Activated naive CD8-positive, alpha-beta T cell treated with anti-CD3 and anti-CD28 coated beads, Interleukin-2, amount 50 U/mL, for 24 hours (primary cell): ENCODE measurements around the gene LPCAT4.

ENCODE experiments used
- ATAC-seq: fragments of 150-1000 bp; cut with Tn5 transposase; one replicate; pipeline ENCODE4 v1.10.0; 2021
- DNase-seq: peaks from one replicate; pipeline ENCODE4 v3.0.0; 2021
- H3K27ac Mint-ChIP-seq: one replicate; pipeline ENCODE4 v1.8.0; 2021; ENCODE audit warnings: mild to moderate bottlenecking, mixed read lengths
- H3K27me3 Mint-ChIP-seq: one replicate; pipeline ENCODE4 v1.8.0; 2021; ENCODE audit warnings: mixed read lengths
- H3K36me3 Mint-ChIP-seq: one replicate; pipeline ENCODE4 v1.8.0; 2021; ENCODE audit warnings: low read depth, mixed read lengths
- H3K4me1 Mint-ChIP-seq: one replicate; pipeline ENCODE4 v1.8.0; 2021; ENCODE audit warnings: mixed read lengths
- H3K4me3 Mint-ChIP-seq: one replicate; pipeline ENCODE4 v1.8.0; 2021; ENCODE audit warnings: mild to moderate bottlenecking, moderate library complexity, mixed read lengths
- H3K9me3 Mint-ChIP-seq: one replicate; pipeline ENCODE4 v1.8.0; 2021; ENCODE audit warnings: mixed read lengths

Gene LPCAT4

DNA sequence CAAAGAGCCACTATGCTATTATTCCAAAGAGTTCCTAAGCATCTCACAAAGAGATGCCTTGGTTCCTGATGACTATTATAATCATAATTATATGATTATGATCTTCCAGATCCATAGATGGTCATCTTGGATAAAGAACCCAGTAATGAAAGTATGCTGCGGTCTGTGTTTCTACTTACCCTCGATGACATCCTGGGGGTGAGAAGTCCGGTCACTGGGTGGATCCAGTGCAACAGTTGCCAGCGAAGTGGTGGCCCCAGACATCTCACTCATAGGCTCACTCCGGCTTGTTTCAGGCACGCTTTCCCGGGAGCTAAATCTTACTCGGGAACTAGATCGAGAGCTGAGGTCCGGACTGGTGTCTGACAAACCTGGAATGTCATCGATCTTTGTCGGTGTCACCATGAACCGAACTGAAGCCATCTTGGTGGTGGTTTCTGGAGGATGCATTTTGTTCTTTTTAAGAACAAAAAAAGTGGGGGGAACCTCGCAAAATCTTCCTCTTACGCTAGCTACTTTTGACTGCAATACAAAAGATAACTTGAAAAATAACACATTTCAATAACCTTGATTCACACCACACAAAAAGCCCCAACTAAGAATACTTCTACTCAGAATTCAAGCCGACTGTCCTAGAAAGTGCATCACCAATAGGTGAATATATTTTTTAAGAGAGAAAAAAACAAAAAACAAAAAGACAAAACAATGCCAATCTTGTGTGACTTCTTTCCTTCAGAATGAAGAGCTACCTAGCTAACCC lies 30.6 kb downstream of the LPCAT4 start:
- no peaks in the 10 kb centered on the region for H3K9me3 Mint-ChIP-seq
- peak overlapping the region; percentile 93 for H3K27ac Mint-ChIP-seq
- peaks cover 83% of the 10 kb centered on the region for H3K4me1 Mint-ChIP-seq
- H3K27me3 Mint-ChIP-seq = no peaks in the 10 kb centered on the region
- no peak for ATAC-seq
- H3K36me3 Mint-ChIP-seq = peaks cover 19% of the 10 kb centered on the region
- no peak for DNase-seq
- H3K4me3 Mint-ChIP-seq = peak overlapping the region; percentile 88

DNA sequence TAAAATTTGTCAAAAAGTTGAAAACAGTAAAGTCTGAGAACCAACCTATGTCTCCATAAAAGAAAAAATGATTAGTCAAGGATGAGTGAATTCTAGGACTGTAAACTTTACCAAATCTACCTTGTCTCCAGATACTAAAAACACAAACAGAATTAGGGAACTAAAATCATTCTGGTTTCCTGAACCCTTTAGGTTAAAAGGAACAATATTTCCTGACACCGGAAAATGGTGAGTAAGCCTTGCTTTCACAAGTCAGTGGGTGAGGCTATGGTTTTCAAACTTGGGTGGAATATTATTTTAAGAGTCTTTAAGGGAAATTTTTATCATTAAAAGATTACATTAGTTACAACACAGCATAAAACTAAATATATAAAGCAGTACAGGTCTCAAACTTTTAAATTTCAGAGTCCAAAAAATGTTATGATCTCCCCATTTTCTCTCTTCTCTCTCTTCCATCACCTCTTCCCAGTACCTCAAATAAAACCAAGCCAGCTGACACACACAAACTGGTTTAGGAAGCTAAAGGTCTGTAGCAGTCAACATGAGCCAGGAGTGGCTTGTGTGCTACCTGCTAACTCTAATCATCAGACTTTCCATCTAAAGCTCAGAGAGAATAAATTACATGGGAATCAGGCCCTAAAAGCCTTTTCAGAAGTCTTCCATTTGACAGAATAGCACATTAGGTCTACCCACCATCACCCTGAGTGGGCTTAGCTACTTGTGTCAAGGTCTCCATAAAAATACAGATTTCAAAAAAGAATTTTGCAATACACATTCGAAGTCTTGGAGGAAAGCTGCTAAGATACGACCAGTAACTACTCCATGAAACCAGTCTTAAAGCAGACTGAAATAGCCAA lies 31.6 kb downstream of the LPCAT4 start:
- H3K4me1 Mint-ChIP-seq = peaks cover 82% of the 10 kb centered on the region
- H3K27ac Mint-ChIP-seq = peak overlapping the region; percentile 93
- H3K36me3 Mint-ChIP-seq = peaks cover 10% of the 10 kb centered on the region
- no peaks in the 10 kb centered on the region for H3K9me3 Mint-ChIP-seq
- DNase-seq (no peak), ATAC-seq (peak; percentile 9)
- peak overlapping the region; percentile 88 for H3K4me3 Mint-ChIP-seq
- H3K27me3 Mint-ChIP-seq = no peaks in the 10 kb centered on the region

DNA sequence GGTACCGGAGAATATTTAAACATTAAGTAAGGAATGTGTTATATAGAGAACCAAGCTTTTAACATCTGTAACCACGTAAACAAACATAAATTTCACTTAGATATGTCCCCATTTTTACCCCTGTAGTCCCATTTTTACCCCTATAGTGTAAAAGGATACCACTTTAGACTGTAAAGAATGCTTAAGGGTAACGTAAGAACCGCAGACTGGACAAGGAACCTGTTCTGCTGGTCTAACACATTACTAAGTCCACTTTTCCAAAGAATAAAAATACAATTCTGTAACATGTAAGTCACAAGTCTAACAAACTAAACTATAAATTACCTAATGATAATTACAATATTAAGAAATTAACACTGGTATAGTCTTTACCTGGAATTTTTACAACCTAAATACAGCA lies 32.3 kb downstream of the LPCAT4 start:
- Mint-ChIP-seq H3K9me3 (no peaks in the 10 kb centered on the region), H3K4me3 (peak overlapping the region; percentile 88), H3K27ac (peak overlapping the region; percentile 93), H3K36me3 (peaks cover 3% of the 10 kb centered on the region), H3K4me1 (peaks cover 80% of the 10 kb centered on the region), H3K27me3 (no peaks in the 10 kb centered on the region)
- no peak for DNase-seq
- ATAC-seq = no peak

DNA sequence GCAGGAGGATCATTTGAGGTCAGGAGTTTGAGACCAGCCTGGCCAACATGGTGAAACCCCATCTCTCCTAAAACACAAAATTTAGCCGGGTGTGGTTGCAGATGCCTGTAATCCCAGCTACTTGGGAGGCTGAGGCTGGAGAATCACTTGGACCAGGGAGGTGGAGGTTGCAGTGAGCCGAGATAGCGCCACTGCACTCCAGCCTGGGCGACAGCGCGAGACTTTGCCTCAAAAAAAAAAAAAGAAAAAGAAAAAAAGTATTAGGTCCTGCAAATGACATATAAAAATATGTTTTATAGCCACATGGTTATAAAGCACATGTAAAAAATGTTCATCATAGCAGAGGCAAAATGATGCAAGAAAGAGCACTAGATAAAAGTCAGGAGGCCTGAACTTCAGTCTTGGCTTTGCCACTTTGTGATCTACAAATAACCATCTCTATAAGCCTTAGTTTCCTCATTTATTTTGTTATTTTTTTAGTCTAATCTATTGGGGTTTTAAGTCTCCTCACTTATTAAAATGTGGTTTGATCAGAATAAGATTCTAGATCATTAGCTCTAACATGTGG lies 34.4 kb downstream of the LPCAT4 start:
- H3K27ac Mint-ChIP-seq = peak overlapping the region; percentile 82
- H3K4me3 Mint-ChIP-seq = peak overlapping the region; percentile 26
- DNase-seq (no peak), ATAC-seq (no peak)
- H3K9me3 Mint-ChIP-seq = no peaks in the 10 kb centered on the region
- H3K27me3 Mint-ChIP-seq = no peaks in the 10 kb centered on the region
- peaks cover 92% of the 10 kb centered on the region for H3K4me1 Mint-ChIP-seq
- no peaks in the 10 kb centered on the region for H3K36me3 Mint-ChIP-seq

DNA sequence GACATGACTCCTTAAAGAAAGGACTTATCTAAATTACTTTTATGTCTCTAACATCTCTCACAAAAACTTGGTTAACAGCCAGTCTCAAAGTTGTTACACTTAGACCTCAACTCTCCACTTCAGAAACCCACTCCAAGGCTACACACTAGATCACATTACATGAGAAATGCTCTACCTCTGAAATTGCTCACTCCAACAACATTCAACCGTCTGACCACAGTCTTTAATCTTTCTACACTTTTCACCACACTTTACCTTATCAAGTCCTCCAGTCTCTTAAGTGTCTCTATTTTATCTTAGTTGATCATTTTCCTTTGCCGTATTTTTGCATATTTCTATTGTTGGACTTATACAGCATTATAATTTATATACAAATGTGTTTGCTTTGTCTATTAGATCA lies 35.2 kb downstream of the LPCAT4 start:
- no peaks in the 10 kb centered on the region for H3K27me3 Mint-ChIP-seq
- no peaks in the 10 kb centered on the region for H3K36me3 Mint-ChIP-seq
- H3K27ac Mint-ChIP-seq = peak overlapping the region; percentile 82
- DNase-seq (no peak), ATAC-seq (peak; percentile 75)
- peak overlapping the region; percentile 26 for H3K4me3 Mint-ChIP-seq
- H3K4me1 Mint-ChIP-seq = peaks cover 95% of the 10 kb centered on the region
- no peaks in the 10 kb centered on the region for H3K9me3 Mint-ChIP-seq

DNA sequence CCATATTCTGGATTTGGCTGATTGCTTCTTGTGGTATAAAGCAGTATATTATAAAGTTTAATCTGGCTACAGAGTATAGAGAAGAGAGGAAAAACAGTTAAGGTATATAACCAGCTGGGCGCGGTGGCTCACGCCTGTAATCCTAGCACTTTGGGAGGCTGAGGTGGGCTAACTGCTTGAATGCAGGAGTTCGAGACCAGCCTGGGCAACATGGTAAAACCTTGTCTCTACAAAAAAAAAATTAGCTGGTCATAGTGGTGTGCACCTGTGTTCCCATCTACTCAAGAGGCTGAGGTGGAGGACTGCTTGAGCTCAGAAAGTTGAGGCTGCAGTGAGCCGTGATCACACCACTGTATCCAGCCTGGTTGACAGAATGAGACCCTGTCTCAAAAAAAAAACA lies 36.7 kb downstream of the LPCAT4 start:
- Mint-ChIP-seq H3K27ac (peak overlapping the region; percentile 55), H3K27me3 (no peaks in the 10 kb centered on the region), H3K4me3 (no peak overlapping the region), H3K36me3 (no peaks in the 10 kb centered on the region), H3K9me3 (no peaks in the 10 kb centered on the region), H3K4me1 (peaks cover 94% of the 10 kb centered on the region)
- DNase-seq = no peak
- no peak for ATAC-seq

DNA sequence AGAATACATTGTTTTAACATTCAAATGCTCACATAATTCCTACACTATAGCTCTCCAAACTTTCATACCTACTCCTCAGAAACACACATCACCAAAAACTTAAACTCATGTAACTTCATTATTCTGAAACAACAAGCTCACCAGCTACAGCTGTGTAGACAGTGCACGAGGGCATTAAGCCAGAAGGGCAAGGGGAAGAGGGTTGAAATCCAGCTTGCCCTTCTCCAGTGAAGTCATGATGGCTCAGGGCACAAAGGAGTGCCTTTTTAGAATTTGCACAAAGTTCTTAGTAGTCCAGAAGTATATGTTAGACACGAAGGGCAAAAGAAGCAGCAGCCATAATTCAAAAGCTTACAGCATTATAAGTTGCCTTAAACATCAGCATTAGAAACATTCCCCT lies 38.0 kb downstream of the LPCAT4 start:
- Mint-ChIP-seq H3K4me1 (peaks cover 89% of the 10 kb centered on the region), H3K27ac (peak overlapping the region; percentile 83), H3K4me3 (peak overlapping the region; percentile 10), H3K27me3 (no peaks in the 10 kb centered on the region), H3K36me3 (no peaks in the 10 kb centered on the region), H3K9me3 (no peaks in the 10 kb centered on the region)
- ATAC-seq (no peak), DNase-seq (no peak)

DNA sequence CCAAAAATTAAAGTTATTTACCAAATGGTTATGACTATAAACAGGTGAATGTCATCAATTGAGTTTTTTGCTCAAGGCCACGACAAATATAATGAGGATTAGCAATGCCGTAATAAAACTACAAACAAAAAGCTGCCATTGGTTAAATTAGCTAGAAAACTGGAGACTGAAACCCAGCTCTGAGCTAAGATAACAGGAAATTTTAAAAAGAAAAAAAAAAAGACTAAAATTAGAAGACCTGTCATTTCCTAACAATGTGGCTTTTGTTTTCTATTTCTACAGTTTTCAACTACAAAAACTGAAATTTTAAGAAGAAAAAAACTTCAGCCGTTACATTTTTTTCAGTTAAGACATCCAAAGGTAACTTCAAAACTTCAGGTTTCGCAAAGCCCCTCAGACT lies 39.1 kb downstream of the LPCAT4 start:
- Mint-ChIP-seq H3K4me1 (peaks cover 84% of the 10 kb centered on the region), H3K36me3 (no peaks in the 10 kb centered on the region), H3K4me3 (peak overlapping the region; percentile 55), H3K27ac (peak overlapping the region; percentile 77), H3K9me3 (no peaks in the 10 kb centered on the region), H3K27me3 (no peaks in the 10 kb centered on the region)
- no peak for DNase-seq
- ATAC-seq = no peak

DNA sequence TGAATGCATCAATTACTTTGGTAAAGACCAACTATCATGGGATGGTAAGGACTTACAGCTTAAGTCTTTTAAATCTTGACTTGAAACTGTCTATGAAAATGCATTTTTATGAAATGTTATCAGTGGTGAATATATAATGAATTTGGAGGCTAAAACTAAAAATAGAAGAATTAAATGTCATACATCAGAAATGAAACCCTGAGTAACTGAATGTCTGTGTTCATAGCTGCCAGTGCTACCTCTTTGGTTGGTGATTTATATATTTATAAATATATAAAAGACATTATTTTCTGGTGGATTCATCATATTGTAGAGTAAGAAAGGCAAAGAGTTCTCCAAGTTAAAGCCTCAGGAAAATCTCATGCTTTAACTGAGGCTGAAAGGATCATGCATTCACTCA lies 41.6 kb downstream of the LPCAT4 start:
- H3K36me3 Mint-ChIP-seq = no peaks in the 10 kb centered on the region
- H3K27ac Mint-ChIP-seq = peak overlapping the region; percentile 82
- H3K4me1 Mint-ChIP-seq = peaks cover 67% of the 10 kb centered on the region
- ATAC-seq = no peak
- DNase-seq = no peak
- peak overlapping the region; percentile 50 for H3K4me3 Mint-ChIP-seq
- no peaks in the 10 kb centered on the region for H3K9me3 Mint-ChIP-seq
- H3K27me3 Mint-ChIP-seq = no peaks in the 10 kb centered on the region

DNA sequence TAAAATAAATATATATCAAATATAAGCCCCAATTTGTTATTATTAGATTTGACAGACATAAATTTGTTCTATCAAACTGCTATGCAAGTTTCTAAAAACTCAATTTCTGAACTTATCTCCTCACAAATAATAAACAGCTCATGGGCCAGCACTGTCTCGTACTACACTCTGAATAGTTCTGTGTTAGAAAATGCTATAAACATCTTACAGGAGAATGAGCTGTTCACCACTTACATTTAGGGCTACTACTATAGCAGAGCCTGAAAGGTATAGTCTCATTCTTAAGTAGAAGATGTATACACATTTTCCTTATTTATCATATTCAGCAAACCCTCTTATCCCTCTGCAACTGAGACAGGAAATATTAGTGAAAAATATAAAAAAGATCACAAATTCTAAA lies 42.1 kb downstream of the LPCAT4 start:
- peak overlapping the region; percentile 82 for H3K27ac Mint-ChIP-seq
- ATAC-seq = peak; percentile 38

DNA sequence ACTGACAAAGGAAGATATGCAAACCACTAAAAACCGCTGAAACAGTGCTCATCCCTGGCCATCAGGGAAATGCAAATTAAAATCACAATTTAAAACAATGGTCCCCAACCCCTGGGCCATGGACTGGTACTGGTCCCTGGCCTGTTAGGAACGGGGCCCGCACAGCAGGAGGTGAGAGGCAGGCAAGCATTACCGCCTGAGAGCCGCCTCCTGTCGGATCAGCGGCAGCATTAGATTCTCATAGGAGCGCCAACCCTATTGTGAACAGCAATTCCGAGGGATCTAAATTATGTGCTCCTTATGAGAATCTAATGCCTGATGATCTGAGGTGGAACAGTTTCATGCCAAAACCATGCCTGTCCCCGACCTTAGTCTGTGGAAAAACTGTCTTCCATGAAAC lies 43.8 kb downstream of the LPCAT4 start:
- no peaks in the 10 kb centered on the region for H3K9me3 Mint-ChIP-seq
- H3K27ac Mint-ChIP-seq = no peak overlapping the region
- H3K27me3 Mint-ChIP-seq = no peaks in the 10 kb centered on the region
- H3K36me3 Mint-ChIP-seq = no peaks in the 10 kb centered on the region
- DNase-seq (no peak), ATAC-seq (no peak)
- H3K4me1 Mint-ChIP-seq = peaks cover 67% of the 10 kb centered on the region
- H3K4me3 Mint-ChIP-seq = no peak overlapping the region

More for the DNA sequence above, 42.1 kb downstream of the LPCAT4 start:
- Mint-ChIP-seq H3K27me3 (no peaks in the 10 kb centered on the region), H3K4me1 (peaks cover 66% of the 10 kb centered on the region), H3K9me3 (no peaks in the 10 kb centered on the region), H3K36me3 (no peaks in the 10 kb centered on the region), H3K4me3 (peak overlapping the region; percentile 34)
- DNase-seq = no peak

DNA sequence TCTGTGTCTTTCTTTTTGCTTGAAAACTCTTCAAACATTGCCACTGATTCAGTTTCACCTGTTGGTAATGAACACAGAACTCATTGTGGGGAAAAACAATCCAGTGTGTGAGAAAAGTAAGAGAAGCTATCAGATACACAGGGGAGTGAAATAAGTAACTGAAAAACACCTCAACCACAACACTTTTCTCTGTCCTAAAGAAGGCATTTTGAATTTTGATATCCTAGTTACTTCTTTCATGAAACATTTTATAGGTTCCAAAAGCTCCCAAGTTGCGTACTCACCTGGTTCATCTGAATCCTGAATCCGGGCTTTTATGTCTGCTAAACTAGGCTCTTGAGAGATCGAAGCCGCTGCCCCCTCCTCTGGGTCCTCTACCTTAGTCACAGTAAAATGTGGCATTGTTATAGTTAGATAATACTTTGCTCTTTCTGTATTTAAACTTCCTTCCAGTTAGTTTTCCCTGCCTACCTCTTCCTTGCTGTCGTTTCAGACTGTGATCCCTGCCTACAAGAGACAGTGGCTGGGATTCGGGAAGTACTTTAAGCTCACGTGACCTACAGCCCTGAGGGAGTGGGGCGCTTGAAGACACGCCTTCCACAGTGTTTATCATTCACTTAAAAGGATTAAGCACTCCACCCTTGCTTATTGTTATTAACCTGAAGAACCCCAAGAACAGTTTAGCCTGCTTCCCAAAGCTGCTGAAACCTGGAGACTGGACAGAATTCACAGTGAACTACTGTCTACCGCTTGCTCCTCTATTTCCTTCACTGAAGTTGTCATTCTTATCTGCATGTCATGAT lies 48.5 kb downstream of the LPCAT4 start:
- ATAC-seq = peak; percentile 74
- DNase-seq = no peak
- H3K4me3 Mint-ChIP-seq = peak overlapping the region; percentile 92
- H3K4me1 Mint-ChIP-seq = peaks cover 63% of the 10 kb centered on the region
- H3K27me3 Mint-ChIP-seq = no peaks in the 10 kb centered on the region
- peaks cover 7% of the 10 kb centered on the region for H3K36me3 Mint-ChIP-seq
- no peaks in the 10 kb centered on the region for H3K9me3 Mint-ChIP-seq
- H3K27ac Mint-ChIP-seq = peak overlapping the region; percentile 94

DNA sequence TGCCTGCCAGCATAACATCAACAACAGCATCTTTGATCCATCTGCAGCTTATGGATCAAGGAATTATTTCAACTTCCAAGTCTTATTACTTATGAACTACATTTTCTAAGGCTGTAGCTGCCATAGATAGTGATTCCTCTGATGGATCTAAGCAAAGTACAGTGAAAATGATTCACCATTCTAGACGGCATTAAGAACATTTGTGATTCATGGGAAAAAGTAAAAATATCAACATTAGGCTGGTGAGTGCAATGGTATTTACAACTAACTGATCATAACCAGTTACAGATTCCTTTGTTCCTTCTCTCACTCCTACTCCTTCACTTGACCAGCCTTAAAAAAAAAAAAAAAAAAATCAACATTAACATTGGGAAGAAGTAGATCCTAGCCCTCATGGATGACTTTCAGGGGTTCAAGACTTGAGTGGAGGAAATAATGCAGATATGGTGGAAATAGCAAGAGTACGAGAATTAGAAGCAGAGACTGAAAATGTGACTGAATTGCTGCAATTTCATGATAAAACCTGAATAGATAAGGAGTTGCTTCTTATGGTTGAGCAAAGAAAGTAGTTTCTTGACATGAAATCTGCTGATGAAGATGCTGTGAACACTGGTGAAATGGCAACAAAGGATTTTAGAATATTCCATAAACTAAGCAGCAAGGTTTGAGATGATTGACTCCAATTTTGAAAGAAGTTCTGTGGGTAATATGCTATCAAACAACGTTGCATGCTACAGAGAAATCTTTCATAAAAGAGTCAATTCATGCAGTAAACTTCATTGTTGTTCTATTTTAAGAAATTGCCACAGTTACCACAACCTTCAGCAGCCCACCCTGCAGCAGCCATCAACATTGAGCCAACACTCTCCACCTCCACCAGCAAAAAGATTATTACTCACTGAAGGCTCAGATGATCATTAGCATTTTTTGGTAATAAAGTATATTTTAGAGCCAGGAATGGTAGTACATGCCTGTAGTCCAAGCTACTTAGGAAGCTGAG lies 52.2 kb downstream of the LPCAT4 start:
- DNase-seq (no peak), ATAC-seq (no peak)
- Mint-ChIP-seq H3K4me3 (peak overlapping the region; percentile 4), H3K9me3 (no peaks in the 10 kb centered on the region), H3K4me1 (peaks cover 66% of the 10 kb centered on the region), H3K27me3 (no peaks in the 10 kb centered on the region), H3K27ac (peak overlapping the region; percentile 47), H3K36me3 (peaks cover 15% of the 10 kb centered on the region)
